T-helper 1 cell (primary cell): Measurements from ENCODE around the gene TBXAS1.
A peak's percentile ranks its signal among the peaks of the same experiment; 100 is the strongest.

ENCODE experiments used
- DNase-seq, 5 donors: peaks; one replicate each; pipeline ENCODE4 v3.0.0-alpha.2; 2012 to 2020

Gene TBXAS1

DNA sequence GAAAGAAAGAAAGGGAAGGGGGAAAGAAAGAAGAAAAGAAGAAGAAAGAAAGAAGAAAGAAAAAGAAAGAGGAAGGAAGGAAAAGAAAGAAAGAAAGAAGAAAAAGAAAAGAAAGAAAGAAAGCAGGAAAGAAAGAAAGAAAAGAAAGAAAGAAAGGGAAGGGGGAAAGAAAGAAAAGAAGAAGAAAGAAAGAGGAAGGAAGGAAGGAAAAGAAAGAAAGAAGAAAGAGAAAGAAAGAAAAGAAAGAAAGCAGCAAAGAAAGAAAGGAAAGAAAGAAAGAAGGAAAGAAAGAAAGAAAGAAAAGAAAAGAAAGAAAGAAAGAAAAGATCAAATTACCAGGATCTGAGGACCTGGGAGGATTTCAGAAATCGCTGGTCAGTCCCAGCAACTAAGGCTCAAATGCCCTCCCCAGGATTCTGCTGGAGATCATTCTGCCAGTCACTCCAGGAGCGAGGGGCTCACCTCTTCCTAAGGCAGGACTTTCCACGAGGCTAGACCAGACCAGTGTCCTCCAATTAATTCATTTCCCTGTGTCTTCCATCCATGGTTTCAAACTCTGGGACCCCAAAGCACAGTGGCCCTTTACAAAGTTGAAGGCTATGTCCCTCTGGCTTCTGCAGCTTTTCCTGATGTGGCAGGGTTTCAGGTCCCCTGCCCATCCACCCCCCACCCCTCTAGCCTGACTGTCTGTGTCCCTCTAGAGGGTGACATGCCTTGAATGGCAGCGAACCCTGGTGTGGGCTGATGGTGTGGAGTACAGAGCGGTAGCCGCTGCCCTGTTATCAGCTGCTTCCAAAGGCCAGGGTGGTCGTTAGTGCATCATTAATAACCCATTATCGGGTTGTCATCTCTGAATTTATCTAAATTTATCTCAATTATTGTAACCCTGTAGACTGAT, 155.8 kb downstream of the TBXAS1 start:
- no peak for DNase-seq

DNA sequence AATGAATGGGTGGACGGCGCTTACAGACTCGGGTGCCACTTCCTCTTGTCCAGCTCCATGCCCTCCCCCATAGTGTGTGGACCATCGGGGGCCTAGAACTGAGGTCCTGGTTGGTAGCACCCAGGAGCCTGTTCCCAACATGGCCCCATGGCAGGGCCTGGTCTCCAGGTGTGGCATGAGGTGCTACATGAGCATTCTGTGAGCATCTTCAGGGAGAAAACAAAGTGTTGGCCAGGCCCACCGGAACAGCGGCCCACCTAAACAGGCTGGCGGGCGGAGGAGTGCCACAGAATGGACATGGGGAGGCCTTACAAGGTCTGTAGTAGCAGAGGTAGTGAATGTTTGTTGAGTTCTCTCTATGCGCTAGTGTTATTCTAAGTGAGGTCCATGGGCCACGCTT, 156.7 kb downstream of the TBXAS1 start:
- no peak for DNase-seq

DNA sequence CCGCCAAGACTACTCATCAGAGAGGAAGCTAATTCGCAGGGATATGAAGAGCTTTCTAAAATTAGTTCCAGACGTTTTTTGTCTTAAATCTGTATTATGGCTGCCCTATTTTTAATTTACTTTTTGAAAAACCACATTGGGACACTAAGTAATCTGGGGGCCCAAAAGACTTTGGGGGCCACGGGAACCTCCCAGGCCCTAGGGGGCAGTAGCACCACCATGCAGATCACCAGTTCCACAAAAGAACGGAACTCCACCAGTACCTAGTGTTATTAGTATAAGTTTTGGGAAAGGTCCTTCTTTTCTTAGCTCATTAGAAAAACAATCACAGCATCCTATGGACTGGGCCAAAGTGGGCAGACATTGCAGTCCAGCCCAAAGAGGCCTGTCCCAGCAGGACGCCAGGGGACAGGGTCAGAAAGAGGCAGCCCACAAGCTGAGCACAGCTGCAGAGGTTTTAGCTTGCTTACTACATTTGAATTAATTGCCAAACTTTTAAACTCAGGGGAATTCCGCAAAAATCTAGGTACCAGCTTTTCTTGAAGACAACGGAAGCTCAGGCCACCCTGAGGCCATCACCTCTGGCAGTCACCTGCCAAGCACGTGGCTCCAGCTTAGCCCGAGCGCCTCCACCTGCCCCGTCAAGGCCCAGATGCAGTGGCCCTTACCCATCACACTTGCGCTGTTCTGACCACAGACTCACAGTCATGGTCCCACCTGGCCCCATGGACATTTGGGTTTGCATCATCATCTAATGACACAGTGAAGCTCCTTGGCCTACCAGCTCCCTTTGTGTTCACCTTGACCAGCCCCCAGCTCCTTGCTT, 158.8 kb downstream of the TBXAS1 start:
- no peak for DNase-seq

DNA sequence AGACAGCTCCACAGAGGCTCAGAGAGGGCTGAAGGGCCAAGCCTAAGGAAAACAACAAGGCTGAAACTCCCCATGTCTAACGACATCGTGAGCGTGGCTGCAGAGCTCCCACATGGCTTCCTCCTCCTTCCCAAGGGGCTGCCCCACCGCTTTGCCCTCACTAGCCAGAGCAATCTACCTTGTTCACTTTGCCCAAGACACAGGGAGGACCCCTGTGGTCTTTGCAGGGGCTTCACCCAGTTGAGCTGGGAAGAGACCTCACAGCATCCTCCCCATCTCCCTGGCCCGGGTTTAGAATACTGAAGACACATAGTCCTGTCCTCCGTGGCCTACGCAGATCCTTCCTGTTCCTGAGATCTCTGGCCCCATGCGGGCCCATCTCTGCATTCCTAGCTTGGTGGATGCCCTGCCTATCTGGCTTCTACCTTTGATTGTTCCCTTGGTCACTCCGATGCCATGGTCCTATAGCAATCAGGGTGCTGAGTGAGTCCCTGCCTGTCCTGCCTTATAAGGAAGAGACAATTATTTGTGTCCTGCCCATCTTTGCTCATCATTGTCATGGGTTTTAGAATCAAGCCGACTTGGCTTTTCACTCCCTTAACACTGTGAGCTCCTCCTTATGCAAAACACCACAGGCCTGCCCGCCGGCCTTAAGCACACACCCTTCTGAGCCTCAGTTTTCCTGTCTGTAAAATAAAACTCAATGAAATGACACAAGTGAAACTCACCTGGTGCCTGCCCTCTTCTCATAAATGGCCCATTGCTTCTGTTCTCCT, 160.5 kb downstream of the TBXAS1 start:
- DNase-seq, result no peak

DNA sequence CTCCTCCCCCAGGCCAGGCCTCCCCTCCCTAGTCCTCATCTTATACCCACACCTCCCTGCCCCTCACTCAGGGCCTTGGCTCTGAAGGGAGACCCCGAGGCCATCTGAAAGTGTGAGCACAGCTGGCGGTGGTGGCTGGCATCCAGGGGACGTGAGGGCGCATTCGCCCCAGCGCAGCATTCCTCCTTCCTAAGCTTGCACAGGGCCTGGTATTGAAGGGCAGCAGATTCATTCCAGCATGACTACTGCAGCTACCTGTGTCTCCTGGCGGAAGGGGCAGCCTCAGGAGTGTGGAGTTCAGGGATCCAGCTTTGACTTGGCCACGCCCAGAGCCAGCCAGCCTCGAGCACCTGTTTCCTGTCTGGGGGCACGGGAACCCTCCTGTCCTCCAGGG, 161.1 kb downstream of the TBXAS1 start:
- DNase-seq, result no peak

DNA sequence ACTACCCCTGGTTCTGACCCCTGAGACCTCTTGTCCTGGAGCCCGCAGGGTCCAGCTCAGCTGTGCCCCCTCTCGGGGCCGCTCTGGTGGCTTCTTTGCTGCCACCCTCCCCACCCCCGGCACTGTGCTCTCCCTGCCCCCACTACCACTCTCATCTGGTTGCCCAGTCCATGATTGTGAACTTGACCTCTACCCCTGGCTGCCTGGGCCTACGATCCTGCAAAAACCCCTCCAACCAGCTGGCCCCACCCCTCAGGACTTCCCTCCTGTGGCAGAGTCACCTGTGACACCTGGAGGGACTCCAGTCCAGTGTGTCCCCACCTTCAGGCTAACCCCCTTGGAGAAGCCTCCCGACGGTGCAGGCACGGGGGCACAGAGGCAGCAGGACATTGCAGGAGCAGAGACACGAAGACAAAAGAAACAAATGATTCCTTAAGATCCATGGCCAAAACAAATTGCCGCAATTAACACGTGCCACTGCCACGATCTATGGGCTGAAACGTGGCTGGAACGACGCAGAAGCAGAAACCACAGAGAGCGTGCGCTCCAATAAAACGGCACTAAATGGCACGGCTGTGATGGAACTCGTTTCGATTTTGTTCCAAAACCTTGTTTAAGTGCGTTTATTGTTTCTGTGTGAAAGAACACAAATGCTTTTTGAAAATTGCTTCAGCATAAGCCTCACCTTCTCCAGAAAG, 161.7 kb downstream of the TBXAS1 start:
- DNase-seq, result no peak

DNA sequence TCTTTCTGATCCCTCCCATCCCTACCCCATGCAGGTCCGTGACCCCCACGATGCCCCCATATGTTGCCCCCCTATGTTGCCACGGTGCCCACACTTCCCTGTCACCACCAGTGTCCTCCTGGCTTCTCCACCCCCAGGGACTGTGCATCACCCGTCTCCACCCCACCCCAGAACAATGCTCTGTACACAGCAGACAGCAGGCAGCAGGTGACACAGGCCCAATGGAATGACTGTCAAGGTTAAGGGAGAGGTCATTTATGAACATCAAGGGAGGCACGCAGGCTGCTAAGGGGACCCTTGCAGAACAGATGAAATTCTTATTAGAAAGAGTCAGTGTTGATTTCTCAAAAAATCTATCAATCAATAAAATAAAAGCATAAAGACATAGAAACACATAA, 162.2 kb downstream of the TBXAS1 start:
- no peak for DNase-seq

DNA sequence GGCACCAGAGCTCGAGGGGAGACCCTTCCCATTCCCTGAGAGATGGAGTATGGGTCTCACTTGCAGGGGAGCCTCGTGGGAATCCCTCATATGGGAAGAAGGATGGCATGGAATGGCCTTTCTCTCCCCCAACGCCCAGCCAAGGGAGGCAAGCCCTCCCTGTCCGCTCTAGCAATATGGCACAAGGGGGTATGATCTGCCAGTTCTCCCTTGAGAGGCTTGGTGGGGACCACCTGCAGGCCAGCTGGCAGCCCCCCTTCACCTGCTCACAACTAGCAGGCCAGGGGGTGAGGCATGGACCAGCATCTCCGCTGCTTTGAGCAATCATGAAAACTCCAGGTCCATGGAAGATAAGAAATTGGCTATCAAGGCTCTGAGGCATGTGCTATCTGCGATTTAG, 162.8 kb downstream of the TBXAS1 start:
- no peak for DNase-seq

DNA sequence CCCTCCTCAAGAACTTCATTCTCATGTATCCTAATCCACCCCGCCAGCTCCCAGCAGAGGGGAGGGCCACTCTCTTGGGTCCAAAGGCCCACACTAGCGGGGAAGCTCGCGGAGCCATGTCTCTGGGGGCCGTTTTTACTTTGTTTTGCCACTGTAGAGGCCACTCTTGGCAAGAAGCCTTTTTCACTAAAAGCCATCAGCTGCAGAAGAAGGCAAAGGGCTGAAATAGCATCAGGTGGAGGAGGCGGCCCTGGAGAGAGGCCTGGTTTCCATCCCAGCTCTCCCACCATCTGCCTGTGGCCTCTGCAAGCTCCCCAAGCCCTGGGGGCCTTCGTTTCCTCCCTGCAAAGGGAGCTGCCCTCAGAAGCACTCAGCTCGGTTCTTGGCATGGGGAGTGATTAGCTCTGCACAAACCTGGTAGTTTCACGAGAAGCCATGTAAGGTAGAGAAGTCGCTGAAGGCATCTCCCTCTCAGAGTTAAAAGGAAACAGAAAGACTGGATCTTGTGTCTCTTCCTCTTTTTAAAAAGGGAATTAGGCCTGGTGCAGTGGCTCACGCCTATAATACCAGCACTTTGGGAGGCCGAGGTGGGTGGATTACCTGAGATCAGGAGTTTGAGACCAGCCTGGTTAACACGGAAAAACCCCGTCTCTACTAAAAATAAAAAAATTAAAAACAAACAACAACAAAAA, 163.4 kb downstream of the TBXAS1 start:
- no peak for DNase-seq

DNA sequence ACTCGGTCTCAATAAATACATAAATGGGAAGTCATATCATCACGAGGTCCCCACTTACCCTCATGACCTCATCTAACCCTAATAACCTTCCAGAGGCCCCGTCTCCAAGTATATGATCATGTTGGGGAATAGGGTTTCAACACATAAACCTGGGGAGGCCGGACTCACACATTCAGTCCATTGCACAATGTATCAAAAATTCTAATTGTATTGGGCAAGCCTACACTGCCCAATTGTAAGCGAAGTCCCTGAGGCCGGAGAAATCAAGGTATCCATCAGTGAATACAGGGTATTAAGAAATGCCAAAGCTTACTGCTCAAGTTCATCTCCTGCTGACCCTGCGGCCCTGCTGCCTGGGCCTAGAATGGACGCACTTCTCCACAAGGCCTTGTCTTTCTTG, 164.1 kb downstream of the TBXAS1 start:
- DNase-seq, result no peak

DNA sequence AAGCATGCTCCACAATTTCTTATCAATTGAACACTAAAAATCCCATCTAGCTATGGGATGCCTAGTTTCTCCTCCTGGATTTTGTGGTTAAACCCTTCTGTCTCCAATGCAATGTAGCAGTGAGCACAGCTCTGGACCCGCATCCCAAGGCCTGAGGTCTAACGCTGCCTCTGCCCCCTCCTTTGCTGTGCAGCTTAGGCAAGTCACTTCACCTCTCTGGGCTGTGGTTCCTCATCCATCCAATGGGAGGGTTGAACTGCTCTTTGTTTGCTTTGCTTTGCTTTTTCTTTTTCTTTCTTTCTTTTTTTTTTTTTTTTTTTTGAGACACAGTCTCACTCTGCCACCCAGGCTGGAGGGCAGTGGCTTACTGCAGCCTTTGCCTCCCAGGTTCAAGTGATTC, 164.5 kb downstream of the TBXAS1 start:
- no peak for DNase-seq

DNA sequence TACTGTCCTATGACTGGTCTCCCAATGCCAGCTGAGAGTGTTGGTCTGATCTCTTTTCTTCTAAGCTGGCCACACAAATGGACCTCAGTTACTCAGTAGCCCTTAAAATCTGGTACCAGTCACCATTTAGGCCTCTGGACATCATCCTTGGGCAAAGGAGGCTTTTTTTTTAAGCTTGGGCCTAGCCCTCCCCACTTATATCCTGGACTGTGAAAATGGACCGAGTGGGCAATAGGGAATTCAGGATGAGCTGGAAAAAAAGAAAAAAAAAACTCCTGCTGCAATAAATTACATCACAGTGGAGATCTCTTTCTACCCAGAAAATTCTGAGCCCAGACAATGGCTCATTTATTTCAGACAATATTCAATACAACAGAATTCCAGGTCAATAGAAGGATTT, 165.3 kb downstream of the TBXAS1 start:
- DNase-seq, result no peak

DNA sequence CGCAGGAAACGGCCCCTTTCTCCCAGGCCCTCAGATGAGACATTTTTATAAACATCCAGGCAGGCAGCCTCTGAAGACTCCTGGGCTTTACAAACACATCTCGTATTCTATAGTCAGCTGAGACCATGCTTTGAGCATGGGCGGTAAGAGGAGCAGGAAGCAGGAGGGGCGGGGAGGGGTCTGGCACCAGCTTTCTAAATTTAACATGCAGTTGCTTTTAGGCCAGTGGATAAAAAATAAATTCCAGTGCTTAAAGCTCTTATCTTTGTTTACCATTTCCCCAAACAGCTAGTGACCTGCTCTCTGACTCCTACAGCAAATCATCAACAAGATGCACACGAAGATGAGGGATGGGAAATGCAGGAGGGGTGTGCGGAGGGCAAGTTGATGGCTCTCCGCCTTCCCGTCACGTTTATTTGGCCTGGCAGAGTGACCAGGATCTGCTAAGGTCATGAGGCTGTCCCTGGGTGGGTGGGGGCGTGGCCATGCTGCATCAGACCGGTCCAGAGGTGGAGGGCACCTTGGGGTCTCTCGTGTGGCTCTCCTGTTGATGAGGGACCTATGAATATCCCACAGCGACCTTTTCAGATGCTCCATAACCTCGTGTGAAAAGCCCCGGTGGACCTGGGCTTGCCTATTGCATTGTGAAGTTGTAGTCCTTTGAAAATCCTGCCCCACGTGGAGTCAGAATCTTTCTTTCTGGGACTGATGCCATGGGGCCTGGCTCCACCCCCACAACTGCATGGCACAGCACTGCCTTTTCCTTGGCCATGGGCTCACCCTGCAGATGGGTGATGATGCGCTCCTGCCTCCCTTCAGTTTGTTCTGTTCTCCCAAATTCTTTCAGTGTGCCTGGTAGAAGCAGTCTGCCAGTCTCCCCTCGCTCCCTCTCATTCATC, 166.2 kb downstream of the TBXAS1 start:
- DNase-seq, result no peak

DNA sequence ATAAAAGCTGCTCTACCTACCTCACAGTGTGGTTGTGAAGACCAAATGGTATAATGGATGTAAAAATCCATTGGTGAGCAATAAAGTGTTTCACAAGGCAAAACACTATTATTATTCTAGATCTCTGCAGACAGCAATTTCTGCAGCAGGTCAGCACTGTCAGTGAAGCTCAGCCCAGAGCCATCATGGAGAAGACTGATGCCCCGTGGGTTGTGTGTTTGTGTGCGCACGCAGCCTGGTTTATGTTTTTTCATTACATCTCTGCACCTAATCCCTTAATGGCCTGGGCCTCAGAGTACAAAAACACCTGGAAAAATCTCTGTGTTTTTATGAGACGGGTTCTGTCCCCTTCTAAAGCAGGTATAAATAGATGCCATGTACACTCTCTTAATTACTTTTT, 169.5 kb downstream of the TBXAS1 start:
- no peak for DNase-seq

DNA sequence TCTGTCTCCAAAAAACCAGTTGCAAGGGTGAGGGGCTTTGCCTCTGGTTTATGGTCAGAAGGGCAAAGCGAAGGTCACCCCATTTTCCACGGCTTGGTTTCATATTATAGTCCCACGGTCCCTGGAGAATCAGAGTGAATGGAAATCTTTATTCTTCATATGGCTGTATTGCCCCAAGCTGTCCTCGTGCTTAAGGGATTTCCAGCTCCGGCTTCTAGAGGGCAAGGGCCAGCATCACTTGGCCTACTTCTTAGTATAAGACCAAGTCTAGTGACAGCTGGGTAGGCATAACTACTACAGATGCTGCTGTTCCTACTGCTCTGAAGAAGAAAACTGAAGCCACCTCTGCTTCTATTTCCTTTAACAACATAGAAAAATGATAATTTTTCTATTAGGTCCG, 170.5 kb downstream of the TBXAS1 start:
- DNase-seq, result no peak

DNA sequence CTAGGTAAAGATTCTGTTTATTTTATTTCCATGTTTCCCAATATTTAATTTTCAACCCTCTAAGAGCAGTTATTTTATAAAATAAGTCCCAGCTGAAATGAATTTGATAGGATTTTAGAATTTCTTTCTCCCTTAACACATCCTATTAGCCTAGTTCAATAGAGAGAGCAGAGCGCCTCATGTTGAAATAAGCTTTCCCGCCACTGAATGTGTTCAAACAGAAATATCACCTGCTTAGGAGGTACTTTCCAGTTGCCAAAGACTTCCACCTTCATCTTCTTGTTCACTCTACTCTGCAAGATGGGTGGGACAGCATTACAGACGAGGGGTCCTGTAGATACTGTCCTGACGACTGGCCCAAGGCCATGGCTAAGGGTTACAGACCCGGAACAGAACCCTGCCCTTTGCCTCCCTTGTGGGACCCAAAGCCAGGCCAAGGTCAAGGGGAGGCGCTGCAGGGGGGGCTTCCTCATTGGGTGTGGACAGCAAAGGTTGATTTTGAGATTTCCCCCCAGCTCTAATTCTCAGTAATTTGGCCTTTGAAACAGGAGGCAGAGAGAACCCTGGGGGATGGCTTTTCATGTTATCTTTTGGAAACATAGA, 171.7 kb downstream of the TBXAS1 start:
- DNase-seq, result no peak

DNA sequence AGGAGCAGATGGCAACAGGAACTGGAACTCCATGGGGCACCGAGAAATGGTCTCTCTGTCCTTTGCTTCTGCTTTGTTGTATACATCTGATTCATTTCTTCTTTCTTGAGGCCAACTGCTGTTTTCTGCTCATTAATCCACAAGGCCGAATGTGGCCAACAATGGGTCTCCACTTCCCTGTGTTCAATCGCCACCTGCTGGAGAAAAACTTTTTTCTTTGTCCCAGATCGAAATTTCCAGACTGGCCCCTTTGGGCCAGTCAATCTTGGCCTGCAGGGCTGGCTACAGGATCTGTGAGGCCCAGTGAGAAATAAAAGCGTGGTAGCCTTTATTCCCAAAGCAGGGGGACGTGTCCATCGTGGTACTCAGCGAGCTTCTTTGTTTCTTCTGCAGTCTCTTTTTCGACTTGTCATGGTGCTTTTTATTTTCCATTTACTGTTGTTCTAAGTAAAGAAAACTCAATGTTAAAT, 174.9 kb downstream of the TBXAS1 start:
- peak in 1 of 5 donors; percentile 33 for DNase-seq

DNA sequence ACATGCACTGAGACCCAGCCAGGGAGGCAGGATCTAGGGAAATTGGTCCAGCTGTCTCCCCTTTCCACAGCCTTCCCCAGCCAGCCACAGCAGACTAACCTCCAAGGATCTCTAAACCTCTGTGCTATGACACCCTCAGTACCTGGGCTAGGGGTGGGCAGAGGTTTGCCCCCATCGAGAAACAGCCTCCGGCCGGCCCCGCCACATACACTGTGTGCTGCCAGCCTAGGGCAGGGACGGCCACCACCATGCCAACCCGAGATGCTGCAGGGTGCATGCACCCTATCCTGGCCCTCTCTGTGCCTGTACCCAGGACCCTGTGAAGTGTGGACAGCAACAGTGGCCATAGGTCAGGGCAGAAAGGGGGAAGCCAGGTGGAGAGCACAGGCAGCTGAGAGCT, 175.6 kb downstream of the TBXAS1 start:
- no peak for DNase-seq

DNA sequence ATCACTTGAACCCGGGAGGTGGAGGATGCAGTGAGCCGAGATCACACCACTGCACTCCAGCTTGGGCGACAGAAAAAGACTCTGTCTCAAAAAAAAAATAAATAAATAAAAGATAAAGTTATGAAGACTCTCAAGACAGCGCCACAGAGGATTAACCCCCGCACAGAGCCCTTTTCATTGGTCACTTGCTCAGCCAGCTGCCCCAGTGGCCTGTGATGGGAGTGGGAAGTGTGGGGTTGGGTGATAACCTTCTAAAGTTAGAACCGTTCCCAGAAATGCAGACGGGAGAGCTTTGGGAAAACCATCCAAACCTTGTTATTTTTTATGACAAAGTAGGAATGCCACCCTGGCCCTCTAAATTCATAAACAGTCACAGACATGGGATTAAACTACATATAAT, 176.3 kb downstream of the TBXAS1 start:
- no peak for DNase-seq

DNA sequence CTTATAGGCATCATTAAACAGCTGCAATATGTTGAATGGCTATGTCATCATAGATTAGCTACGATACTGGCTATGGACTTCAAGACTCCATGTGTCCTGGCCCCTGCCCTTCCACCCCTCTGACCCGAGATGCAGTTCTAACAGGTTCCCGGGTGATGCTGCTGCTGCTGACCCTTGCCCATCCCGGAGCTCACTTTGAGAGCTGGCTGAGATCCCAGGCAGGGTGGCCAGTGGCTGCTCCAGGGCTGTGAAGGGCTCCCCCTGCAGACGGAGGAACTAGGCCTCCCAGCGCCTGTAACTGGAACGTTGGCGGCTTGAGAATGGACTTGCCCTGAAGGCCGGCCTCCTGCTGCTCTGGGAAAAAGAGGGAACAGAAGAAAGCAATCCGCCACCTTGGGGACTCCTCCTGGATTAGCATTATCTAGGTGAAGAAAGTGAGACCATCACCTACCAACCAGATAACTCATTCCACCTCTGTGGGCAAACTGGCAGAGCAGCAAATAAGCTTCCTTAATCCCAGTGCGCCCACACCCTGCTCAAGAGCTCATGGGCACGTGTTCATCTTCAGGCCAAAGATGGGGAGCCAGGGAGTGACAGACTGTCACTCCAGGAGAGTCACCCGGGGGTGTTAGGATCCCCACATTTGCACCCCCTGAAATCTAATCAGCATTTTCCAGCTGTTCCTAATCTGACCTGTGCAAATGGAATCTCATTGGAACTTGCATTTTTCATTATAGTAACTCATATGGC, 176.9 kb downstream of the TBXAS1 start:
- DNase-seq, result no peak
